ENCODE data around the gene LARP1B.
A peak's percentile ranks its signal among the peaks of the same experiment; 100 is the strongest.
"Not testable (repeated sequence)": the region's sequence is repeated elsewhere in the genome, so short reads cannot be mapped to it uniquely, and the experiment has no call there.

LARP1B gene

GRCh38 chr4:128141866-128142265 lies 80.8 kb downstream of the LARP1B start:
- DNase-seq, result no peak

GRCh38 chr4:128145727-128146126 lies 84.6 kb downstream of the LARP1B start:
- no peak for DNase-seq

- no peak for DNase-seq
These were observed 92.7 kb downstream of the LARP1B start for GRCh38 chr4:128153800-128154199.

- DNase-seq, result no peak
These were observed 94.2 kb downstream of the LARP1B start for GRCh38 chr4:128155231-128155855.

- no peak for DNase-seq
These were observed 94.9 kb downstream of the LARP1B start for GRCh38 chr4:128155874-128156456.

GRCh38 chr4:128156472-128156871 lies 95.4 kb downstream of the LARP1B start:
- not testable (repeated sequence) for DNase-seq

GRCh38 chr4:128158894-128159293 lies 97.8 kb downstream of the LARP1B start:
- DNase-seq, result no peak

- DNase-seq, result no peak
These were observed 98.9 kb downstream of the LARP1B start for GRCh38 chr4:128159967-128160366.

- DNase-seq, result no peak
These were observed 100.0 kb downstream of the LARP1B start for GRCh38 chr4:128161138-128161537.

GRCh38 chr4:128162434-128162833 lies 101.3 kb downstream of the LARP1B start:
- DNase-seq, result no peak

GRCh38 chr4:128163177-128164117 lies 102.3 kb downstream of the LARP1B start:
- no peak for DNase-seq

GRCh38 chr4:128166982-128167381 lies 105.9 kb downstream of the LARP1B start:
- no peak for DNase-seq

- no peak for DNase-seq
These were observed 107.6 kb downstream of the LARP1B start for GRCh38 chr4:128168701-128169100.

GRCh38 chr4:128169245-128169644 lies 108.1 kb downstream of the LARP1B start:
- DNase-seq, result no peak

- no peak for DNase-seq
These were observed 115.5 kb downstream of the LARP1B start for GRCh38 chr4:128176643-128177042.

GRCh38 chr4:128177498-128177897 lies 116.4 kb downstream of the LARP1B start:
- DNase-seq, result no peak

- DNase-seq, result no peak
These were observed 125.5 kb downstream of the LARP1B start for GRCh38 chr4:128186623-128187022.

GRCh38 chr4:128191115-128191781 lies 130.1 kb downstream of the LARP1B start:
- DNase-seq, result peak; percentile 57 to 61

GRCh38 chr4:128220286-128221235 lies 159.4 kb downstream of the LARP1B start:
- no peak for DNase-seq

- no peak for DNase-seq
These were observed 160.5 kb downstream of the LARP1B start for GRCh38 chr4:128221586-128221985.

- DNase-seq, result no peak
These were observed 164.0 kb downstream of the LARP1B start for GRCh38 chr4:128225148-128225547.

- DNase-seq, result no peak
These were observed 167.0 kb downstream of the LARP1B start for GRCh38 chr4:128227991-128228571.

All from stimulated activated CD4-positive, alpha-beta T cell treated with anti-CD3 and anti-CD28 coated beads, Interleukin-2, amount 100 ng/mL, for 48 hours (primary cell).